Mononuclear cell (primary cell): Measurements from ENCODE around the gene TRNT1. TPM values are rescaled to one million over a fixed set of nuclear protein-coding genes. Genes with fewer than 3 reads are reported as not detected.

Experiments used
- H3K27me3 ChIP-seq: 2 replicates; pipeline ENCODE4 v1.6.0; 2011; ENCODE audit warnings: low read length, control low read depth; ENCODE audit not compliant: insufficient read depth
- H3K4me1 ChIP-seq: 2 replicates; pipeline ENCODE4 v1.5.1; 2011; ENCODE audit warnings: mild to moderate bottlenecking, low read length, control low read depth; ENCODE audit not compliant: insufficient read depth
- H3K4me3 ChIP-seq: 2 replicates; pipeline ENCODE4 v1.5.1; 2011; ENCODE audit warnings: mild to moderate bottlenecking, low read length, moderate library complexity
- H3K9me3 ChIP-seq: 2 replicates; pipeline ENCODE4 v1.5.1; 2011; ENCODE audit warnings: low read depth, mild to moderate bottlenecking, control low read depth, low read length
- total RNA-seq: library from RNA; depleted of rRNA; stranded (reverse); fragments of >200 nt; gene quantifications from one replicate; pipeline ENCODE4 v1.2.3, GENCODE V29; 2012

The TRNT1 gene
- total RNA-seq, 1 donor: 29.6 TPM

DNA sequence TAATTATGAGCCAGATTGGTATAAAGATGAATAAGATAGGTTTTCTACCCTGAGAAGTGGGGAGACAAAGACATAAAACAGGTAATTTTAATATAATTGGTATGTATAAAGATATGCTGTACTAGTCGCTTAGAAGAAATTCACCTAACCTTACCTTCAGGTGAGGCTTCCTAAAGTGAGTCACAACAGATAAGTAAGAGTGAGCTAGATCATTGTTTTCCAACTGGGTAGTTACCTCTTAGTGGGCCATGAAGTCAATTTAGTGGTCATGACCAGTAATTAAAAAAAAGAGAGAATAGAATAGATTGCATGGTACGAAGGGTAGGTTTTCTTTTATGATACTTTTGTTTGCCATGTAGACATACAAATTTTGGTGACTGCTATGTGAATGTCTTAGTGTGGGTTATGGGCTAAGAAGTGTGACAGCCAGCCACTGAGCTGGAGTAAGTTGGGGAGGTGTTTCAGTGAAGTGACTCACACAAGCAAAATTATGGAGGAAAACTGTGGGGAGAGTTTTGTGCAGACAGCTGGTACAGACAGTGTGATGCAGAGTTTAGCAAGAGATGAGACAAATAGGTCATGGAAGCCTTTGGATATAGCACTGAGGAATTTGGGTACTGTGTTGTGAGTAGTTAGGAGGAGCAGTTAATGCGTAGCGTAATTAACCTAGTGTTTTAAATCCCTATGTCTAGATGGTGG lies 8.2 kb downstream of the TRNT1 start:
- peaks cover 4% of the 10 kb centered on the region for H3K4me1 ChIP-seq

GRCh38 chr3:3137526-3137925 lies 10.8 kb downstream of the TRNT1 start:
- H3K9me3 ChIP-seq: no peaks in the 10 kb centered on the region
- peaks cover 4% of the 10 kb centered on the region for H3K4me1 ChIP-seq
- no peak overlapping the region for H3K4me3 ChIP-seq
- H3K27me3 ChIP-seq: no peaks in the 10 kb centered on the region

More for the DNA sequence above, 8.2 kb downstream of the TRNT1 start:
- Histone ChIP-seq H3K9me3 (no peaks in the 10 kb centered on the region), H3K4me3 (no peak overlapping the region), H3K27me3 (no peaks in the 10 kb centered on the region)

DNA sequence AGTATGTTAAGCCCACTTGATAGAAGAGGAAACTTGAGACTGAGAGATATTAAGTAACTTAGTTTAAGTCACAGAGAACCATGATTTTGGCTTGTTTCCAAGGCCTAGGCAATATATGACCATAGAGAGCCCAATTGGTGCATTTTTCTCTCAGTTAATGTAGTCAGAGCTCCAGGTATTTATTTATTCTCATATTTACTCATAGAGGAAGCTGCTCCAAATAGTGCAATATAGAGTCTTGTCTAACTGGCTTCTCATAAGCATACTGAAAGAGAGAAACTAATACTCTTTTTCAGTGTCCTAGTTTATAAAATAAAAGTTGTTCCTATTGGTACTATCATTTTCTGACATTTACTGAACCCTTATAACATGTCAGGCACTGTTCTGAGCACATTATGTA lies 15.2 kb downstream of the TRNT1 start:
- H3K4me1 ChIP-seq: no peaks in the 10 kb centered on the region
- no peak overlapping the region for H3K4me3 ChIP-seq
- H3K9me3 ChIP-seq: no peaks in the 10 kb centered on the region
- no peaks in the 10 kb centered on the region for H3K27me3 ChIP-seq

- Histone ChIP-seq H3K9me3 (no peaks in the 10 kb centered on the region), H3K4me1 (no peaks in the 10 kb centered on the region), H3K4me3 (no peak overlapping the region), H3K27me3 (no peaks in the 10 kb centered on the region)
Observed at GRCh38 chr3:3145831-3146230, 19.1 kb downstream of the TRNT1 start.

DNA sequence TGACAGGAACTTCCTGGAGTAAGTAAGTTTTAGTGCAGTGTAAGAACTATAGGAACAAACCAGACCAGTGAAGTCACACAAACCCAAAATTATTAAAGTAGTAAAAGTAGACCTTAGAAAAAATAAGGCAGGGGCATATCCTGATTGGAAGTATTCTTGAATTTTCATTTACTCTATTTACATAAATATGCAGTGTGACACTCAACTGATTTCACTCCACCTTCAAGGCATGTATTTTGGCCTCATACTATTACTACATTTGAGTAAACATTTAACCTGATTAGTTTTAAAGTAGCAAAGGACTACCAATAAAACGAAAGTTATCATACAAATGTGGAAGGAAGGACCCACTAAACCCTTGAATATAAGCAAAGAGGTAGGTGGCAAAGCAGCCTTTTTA lies 22.8 kb downstream of the TRNT1 start:
- H3K27me3 ChIP-seq: no peaks in the 10 kb centered on the region
- H3K4me1 ChIP-seq: no peaks in the 10 kb centered on the region
- H3K9me3 ChIP-seq: no peaks in the 10 kb centered on the region
- H3K4me3 ChIP-seq: no peak overlapping the region

- Histone ChIP-seq H3K27me3 (no peaks in the 10 kb centered on the region), H3K9me3 (no peaks in the 10 kb centered on the region), H3K4me1 (no peaks in the 10 kb centered on the region), H3K4me3 (no peak overlapping the region)
Observed at GRCh38 chr3:3151513-3151912, 24.8 kb downstream of the TRNT1 start.

DNA sequence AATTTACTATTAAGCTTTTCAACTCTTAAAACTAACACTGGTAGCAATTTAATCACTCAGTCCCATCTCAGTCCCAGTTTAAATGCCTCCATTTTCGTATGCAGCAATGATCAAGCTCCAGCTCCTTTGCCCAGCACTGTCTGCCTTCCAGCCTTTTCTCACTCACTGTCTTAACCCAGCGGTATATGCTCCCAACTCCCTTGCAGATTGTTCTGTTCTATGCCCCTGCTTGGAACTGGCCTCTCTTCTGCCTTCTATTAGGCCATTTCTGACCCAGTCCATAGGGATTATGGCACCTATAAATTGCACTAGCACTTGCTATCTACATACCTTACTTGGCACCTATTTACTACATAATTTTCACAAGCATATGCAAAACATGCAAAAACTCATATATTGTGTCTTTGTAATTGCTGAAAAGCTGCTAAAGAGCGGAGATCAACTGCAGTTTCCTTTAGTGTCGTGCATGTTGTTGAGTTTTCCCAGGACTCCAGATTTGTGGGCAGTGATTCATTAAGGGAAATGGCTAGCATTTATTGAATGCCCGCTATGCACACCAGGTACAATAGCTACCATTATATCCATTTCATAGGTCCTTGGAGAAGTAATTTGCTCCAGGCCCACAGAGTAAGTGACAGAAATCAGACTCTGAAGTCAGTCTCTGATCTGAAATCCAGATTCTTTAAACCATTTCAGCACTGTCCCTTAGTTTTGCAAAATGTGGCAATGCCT lies 28.3 kb downstream of the TRNT1 start:
- no peaks in the 10 kb centered on the region for H3K9me3 ChIP-seq
- no peaks in the 10 kb centered on the region for H3K27me3 ChIP-seq
- H3K4me1 ChIP-seq: no peaks in the 10 kb centered on the region
- H3K4me3 ChIP-seq: no peak overlapping the region

DNA sequence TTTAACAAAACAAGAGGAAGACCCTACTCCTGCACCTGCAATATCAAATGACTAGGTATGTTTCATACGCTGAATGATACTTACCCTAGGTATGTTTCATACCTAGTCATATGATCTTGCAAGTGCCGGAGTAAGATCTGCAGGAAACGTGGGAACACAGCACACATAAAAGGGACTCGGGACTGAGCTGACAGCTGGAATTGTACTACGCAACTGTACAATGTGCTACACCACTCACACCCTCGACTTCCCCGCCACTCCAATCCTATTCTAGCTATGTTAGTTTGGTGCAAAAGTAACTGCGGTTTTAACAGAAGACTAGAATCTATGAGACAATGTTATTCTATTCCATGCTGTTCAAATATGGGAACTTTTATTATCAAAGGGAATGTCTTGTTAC lies 30.7 kb downstream of the TRNT1 start:
- no peak overlapping the region for H3K4me3 ChIP-seq
- H3K27me3 ChIP-seq: no peaks in the 10 kb centered on the region
- H3K4me1 ChIP-seq: no peaks in the 10 kb centered on the region
- no peaks in the 10 kb centered on the region for H3K9me3 ChIP-seq

DNA sequence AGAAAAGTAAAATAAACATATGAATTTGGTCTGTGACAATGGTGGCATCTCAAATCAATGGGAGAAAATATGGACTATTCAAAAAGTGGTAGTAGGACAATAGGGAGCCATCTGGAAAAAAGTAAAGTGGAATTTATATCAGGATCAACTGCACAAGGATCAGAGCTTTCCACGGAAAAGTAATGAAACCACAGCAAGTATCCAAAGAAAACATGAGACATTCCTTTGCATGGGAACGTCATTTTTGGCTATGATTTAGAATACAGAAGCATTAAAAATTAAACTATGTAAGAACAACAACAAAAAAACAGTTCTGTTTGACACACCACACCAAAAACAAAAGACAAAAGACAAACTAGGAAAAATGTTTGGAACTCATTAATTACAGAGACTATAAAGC lies 34.1 kb downstream of the TRNT1 start:
- Histone ChIP-seq H3K9me3 (no peaks in the 10 kb centered on the region), H3K4me1 (no peaks in the 10 kb centered on the region), H3K27me3 (no peaks in the 10 kb centered on the region), H3K4me3 (no peak overlapping the region)

- Histone ChIP-seq H3K4me1 (peaks cover 2% of the 10 kb centered on the region), H3K27me3 (no peaks in the 10 kb centered on the region), H3K4me3 (no peak overlapping the region), H3K9me3 (no peaks in the 10 kb centered on the region)
Observed at GRCh38 chr3:3165241-3165640, 38.5 kb downstream of the TRNT1 start.

DNA sequence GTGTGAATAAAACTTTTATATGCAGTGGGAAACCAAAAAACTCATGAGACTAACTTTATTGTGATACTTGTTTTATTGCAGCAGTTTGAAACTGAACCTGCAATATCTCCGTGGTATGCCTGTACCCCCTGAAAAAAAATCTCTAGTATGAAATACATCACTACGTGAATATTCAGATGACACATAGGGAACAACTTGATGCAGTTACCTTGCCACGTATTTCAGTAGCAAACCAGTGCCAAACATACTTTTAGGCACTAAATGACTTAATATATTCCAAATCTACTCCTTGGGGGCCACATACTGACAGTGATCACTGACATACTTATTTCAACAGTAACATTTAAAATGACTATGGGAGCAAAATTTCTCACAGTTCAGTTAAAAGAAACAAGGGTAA lies 38.9 kb downstream of the TRNT1 start:
- no peaks in the 10 kb centered on the region for H3K27me3 ChIP-seq

DNA sequence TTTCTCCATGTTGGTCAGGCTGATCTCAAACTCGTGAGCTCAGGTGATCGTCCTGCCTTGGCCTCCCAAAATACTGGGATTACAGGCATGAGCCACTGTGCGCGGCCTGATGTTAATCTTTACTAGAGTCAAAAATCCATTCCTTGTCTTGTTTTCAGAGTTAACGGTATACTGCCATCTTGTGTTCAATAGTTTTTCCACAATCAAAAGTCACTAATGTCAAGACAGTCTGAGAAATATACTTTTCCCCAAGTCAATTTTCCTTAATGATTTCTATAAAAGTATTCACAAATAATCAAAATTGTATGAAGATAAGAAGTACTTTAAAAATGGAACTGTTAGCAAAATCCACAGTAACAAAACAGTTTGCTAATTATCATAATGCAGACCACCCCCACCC lies 44.3 kb downstream of the TRNT1 start:
- Histone ChIP-seq H3K27me3 (no peaks in the 10 kb centered on the region), H3K4me1 (peaks cover 48% of the 10 kb centered on the region), H3K9me3 (no peaks in the 10 kb centered on the region), H3K4me3 (no peak overlapping the region)

More for the DNA sequence above, 38.9 kb downstream of the TRNT1 start:
- Histone ChIP-seq H3K4me3 (no peak overlapping the region), H3K4me1 (peaks cover 6% of the 10 kb centered on the region), H3K9me3 (no peaks in the 10 kb centered on the region)

DNA sequence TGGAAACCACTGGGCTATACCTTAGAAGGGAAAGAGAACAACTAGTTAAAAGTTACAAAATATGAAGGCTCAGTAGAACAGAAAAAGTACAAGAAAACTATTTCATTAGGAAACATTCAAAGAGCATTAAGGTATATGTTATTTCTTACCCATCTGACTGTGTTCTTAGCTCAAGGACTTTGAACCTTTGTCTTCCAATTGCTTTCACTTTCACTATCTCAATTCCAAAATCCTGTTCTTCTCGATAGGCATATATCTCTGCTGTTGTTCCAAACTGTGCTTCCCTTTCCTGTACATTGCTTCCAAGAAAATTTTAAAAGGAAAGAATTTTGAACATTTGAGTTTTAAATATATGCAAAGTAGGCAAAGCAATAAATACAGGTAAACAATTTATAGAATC lies 45.9 kb downstream of the TRNT1 start:
- no peaks in the 10 kb centered on the region for H3K9me3 ChIP-seq
- peak overlapping the region; percentile 5 for H3K4me3 ChIP-seq
- H3K4me1 ChIP-seq: peaks cover 59% of the 10 kb centered on the region
- H3K27me3 ChIP-seq: no peaks in the 10 kb centered on the region

- Histone ChIP-seq H3K27me3 (no peaks in the 10 kb centered on the region), H3K4me3 (peak overlapping the region; percentile 86), H3K4me1 (peaks cover 51% of the 10 kb centered on the region), H3K9me3 (no peaks in the 10 kb centered on the region)
Observed at GRCh38 chr3:3177861-3178497, 51.2 kb downstream of the TRNT1 start.

DNA sequence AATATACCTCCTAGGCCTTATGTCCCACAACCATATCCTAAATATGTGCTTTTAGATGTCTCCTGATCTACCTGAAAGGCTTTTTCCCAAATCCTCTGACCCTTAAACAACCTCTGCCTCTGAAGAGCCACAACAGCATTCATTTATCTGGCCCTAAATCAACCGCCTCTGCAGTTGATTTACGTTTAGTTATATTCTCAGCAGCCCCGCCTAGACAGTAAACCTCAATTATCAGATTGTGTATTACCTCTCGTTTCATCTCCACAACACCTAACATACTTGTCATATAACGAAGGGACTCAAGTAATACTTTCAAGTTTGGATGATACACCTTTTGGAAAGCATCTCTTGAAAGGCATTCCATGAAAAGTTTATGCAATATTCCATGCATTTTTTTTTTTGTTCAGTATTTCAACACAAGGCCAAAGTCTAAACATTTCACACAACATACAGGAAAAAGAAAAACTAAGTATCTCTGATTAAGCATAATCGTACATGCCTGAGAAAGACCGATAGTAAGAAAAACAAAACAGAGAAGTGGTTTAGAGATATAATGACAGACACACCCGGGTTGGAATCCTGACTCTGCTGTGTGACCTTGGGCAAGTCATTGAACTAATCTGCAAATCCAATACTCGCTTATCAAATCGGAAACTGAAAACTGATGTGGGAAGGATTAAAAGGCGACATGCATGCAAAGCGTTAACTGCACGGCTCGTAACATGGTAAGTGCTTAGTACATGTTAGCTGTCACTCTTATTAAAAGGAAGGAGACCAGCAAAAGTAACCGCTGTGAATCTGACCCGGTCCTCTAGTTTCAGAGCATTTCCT lies 52.0 kb downstream of the TRNT1 start:
- Histone ChIP-seq H3K9me3 (no peaks in the 10 kb centered on the region), H3K4me1 (peaks cover 47% of the 10 kb centered on the region), H3K4me3 (peak overlapping the region; percentile 86), H3K27me3 (no peaks in the 10 kb centered on the region)
